ENCODE data around the gene ODAD4. TPM values are rescaled to one million over a fixed set of nuclear protein-coding genes. Genes with fewer than 3 reads are reported as not detected.

Gene ODAD4
- polyA plus RNA-seq, 3 donors: 0.04 to 0.28 (median 0.23) TPM

- Histone ChIP-seq H3K4me3 (replicated peaks in 1 of 3; ENCODE audit: low read depth in 2 of 3, low read length in 3 of 3) (no peak overlapping the region), H3K4me2 (replicated peaks; ENCODE audit: extremely low read depth, low read length, poor library complexity, severe bottlenecking) (no peak overlapping the region), H3K27me3 (ENCODE audit: control insufficient read depth in 2 of 2, insufficient read depth in 2 of 2, low read length in 2 of 2) (no peaks in the 10 kb centered on the region), H3K4me1 (ENCODE audit: control insufficient read depth in 1 of 2, insufficient read depth in 2 of 2, low read length in 2 of 2) (peaks cover 0 to 7% of the 10 kb centered on the region in 2 donors), H3K9ac (ENCODE audit: insufficient read depth, low read length, poor library complexity, severe bottlenecking) (no peak overlapping the region), H3K9me3 (replicated peaks in 1 of 2; ENCODE audit: control insufficient read depth in 1 of 2, insufficient read depth in 1 of 2, low read length in 2 of 2) (no peaks in the 10 kb centered on the region), H4K20me1 (ENCODE audit: insufficient read depth, low read length) (no peaks in the 10 kb centered on the region), H3K79me2 (ENCODE audit: insufficient read depth, low read length) (no peaks in the 10 kb centered on the region), H3K36me3 (replicated peaks in 1 of 2; ENCODE audit: control insufficient read depth in 1 of 2, insufficient read depth in 2 of 2, low read length in 2 of 2) (no peaks in the 10 kb centered on the region), H3K27ac (ENCODE audit: low read depth in 1 of 2, low read length in 2 of 2) (no peak overlapping the region), H2AFZ (ENCODE audit: insufficient read depth, low read depth, low read length, poor library complexity, severe bottlenecking) (peak overlapping the region; percentile 37)
- Mint-ChIP-seq H3K4me3 (no peak overlapping the region), H3K27ac (no peak overlapping the region), H3K9me3 (no peaks in the 10 kb centered on the region), H3K27me3 (ENCODE audit: low read depth in 3 of 3) (no peaks in the 10 kb centered on the region), H3K4me1 (peaks cover 16% of the 10 kb centered on the region), H3K36me3 (no peaks in the 10 kb centered on the region)
- WGBS (ENCODE audit: insufficient coverage): 92% methylated on average over 2 of the region's 6 CpGs
- intact Hi-C loops (cut with micrococcal nuclease): no loop called here
- no peak for TF ChIP-seq CTCF (IDR thresholded peaks at IDR 0.05)
- no peak for DNase-seq
Observed at GRCh38 chr17:41957869-41958439, 27.5 kb downstream of the ODAD4 start.

GRCh38 chr17:41959030-41959335 is 28.6 kb downstream of the ODAD4 start:
- no peak for TF ChIP-seq CTCF (IDR thresholded peaks at IDR 0.05)
- H3K4me3 Mint-ChIP-seq: no peak overlapping the region
- Histone ChIP-seq H2AFZ (ENCODE audit: insufficient read depth, low read depth, low read length, poor library complexity, severe bottlenecking) (peak overlapping the region; percentile 4), H3K9me3 (replicated peaks in 1 of 2; ENCODE audit: control insufficient read depth in 1 of 2, insufficient read depth in 1 of 2, low read length in 2 of 2) (no peaks in the 10 kb centered on the region), H3K36me3 (replicated peaks in 1 of 2; ENCODE audit: control insufficient read depth in 1 of 2, insufficient read depth in 2 of 2, low read length in 2 of 2) (no peaks in the 10 kb centered on the region), H3K4me2 (replicated peaks; ENCODE audit: extremely low read depth, low read length, poor library complexity, severe bottlenecking) (no peak overlapping the region), H3K79me2 (ENCODE audit: insufficient read depth, low read length) (no peaks in the 10 kb centered on the region), H3K9ac (ENCODE audit: insufficient read depth, low read length, poor library complexity, severe bottlenecking) (no peak overlapping the region), H3K27ac (ENCODE audit: low read depth in 1 of 2, low read length in 2 of 2) (no peak overlapping the region), H3K4me1 (ENCODE audit: control insufficient read depth in 1 of 2, insufficient read depth in 2 of 2, low read length in 2 of 2) (peaks cover 0 to 7% of the 10 kb centered on the region in 2 donors), H3K27me3 (ENCODE audit: control insufficient read depth in 2 of 2, insufficient read depth in 2 of 2, low read length in 2 of 2) (no peaks in the 10 kb centered on the region), H3K4me3 (replicated peaks in 1 of 3; ENCODE audit: low read depth in 2 of 3, low read length in 3 of 3) (no peak overlapping the region), H4K20me1 (ENCODE audit: insufficient read depth, low read length) (no peaks in the 10 kb centered on the region)
- no peaks in the 10 kb centered on the region for H3K9me3 Mint-ChIP-seq
- no peaks in the 10 kb centered on the region for H3K27me3 Mint-ChIP-seq (ENCODE audit: low read depth in 3 of 3)
- no peak overlapping the region for H3K27ac Mint-ChIP-seq
- DNase-seq: no peak
- intact Hi-C loops (cut with micrococcal nuclease): no loop called here
- H3K36me3 Mint-ChIP-seq: no peaks in the 10 kb centered on the region
- 0% methylated on average over 1 of the region's 2 CpGs for WGBS (ENCODE audit: insufficient coverage)
- peaks cover 16% of the 10 kb centered on the region for H3K4me1 Mint-ChIP-seq

Data from CD14-positive monocyte (primary cell).